NCI-H2196 treated with DMSO at 0.1 percent for 48 hours (cell line): ENCODE measurements around the gene AKAP6.
"Not testable (repeated sequence)": the region's sequence is repeated elsewhere in the genome, so short reads cannot be mapped to it uniquely, and the experiment has no call there.

Source experiments
- DNase-seq: peaks from one replicate; lab custom pipeline; 2025; ENCODE audit not compliant: unreplicated experiment; lab: John Stamatoyannopoulos, UW

The AKAP6 gene

DNA sequence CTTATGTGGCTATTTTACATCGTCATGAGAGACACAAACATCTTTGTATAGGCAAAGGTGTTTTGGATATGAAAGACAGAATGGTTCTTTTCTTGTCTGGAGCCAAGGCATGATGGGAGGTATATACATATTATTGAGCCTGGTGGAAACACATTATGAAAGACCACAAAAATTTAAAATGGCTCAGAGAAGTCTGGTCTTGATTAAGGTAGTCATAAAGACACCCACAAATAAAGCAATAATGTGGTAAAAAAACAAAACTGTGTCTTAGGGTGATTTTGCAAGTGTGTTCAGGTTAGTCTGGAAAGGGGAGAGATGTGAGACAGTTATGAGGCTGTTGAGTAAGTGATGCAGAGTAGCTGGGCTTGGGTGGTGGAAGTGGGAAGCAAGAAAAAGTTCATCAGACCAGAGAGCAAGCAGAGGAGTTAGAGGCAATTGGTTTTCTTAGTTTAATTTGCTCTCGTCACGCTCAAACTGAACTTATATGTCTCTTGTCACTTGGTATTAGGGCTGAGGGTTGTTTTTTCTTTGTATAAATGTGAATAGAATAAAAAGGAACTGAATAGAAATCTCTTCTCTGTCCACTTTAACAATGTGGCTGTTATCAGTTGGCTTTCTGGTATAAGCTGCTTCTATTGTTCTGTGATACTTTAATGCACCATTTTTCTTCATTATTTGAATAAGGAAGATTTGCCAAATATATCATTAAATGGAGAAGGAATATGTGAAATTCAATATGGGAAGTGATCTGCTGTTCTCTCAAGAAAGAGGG is 115.0 kb downstream of the AKAP6 start:
- no peak for DNase-seq

DNA sequence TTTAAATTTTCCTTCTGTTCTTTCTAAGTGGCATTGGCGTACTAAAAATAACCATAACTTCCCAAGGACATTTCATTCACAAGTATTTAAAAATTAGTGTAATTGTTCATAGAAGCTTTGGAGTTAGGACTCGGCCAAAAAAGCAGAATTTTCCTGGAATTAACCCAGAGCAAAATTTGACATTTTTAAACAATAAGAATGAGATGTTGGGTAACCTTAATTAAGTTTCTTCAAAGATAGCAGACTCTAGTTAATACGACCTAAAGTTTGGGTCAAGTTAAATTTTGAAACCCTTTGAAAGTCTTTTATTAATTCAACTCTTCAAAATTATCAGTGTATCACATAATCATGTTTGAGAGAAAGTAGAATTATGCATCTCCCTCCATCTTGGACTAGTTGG is 118.3 kb downstream of the AKAP6 start:
- no peak for DNase-seq

DNA sequence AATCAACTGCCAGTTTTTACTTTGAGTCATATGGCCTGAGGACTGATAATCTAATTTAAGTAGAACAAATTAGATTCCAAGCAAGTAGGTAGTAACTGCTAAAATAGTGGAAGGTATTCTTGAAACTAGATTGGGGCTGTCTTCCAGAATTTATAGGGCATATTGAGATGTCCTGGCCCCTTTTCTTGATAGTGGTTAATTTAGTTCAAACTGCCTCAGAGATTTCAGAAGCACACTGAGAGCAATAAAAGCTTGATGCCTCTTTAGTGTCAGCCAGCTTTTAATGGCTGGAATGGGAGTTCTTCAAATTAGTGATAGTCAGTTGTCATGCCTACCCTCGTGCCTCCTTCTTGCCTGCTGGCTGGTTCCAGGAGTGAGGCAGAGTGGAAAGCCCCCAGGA is 120.5 kb downstream of the AKAP6 start:
- no peak for DNase-seq

DNA sequence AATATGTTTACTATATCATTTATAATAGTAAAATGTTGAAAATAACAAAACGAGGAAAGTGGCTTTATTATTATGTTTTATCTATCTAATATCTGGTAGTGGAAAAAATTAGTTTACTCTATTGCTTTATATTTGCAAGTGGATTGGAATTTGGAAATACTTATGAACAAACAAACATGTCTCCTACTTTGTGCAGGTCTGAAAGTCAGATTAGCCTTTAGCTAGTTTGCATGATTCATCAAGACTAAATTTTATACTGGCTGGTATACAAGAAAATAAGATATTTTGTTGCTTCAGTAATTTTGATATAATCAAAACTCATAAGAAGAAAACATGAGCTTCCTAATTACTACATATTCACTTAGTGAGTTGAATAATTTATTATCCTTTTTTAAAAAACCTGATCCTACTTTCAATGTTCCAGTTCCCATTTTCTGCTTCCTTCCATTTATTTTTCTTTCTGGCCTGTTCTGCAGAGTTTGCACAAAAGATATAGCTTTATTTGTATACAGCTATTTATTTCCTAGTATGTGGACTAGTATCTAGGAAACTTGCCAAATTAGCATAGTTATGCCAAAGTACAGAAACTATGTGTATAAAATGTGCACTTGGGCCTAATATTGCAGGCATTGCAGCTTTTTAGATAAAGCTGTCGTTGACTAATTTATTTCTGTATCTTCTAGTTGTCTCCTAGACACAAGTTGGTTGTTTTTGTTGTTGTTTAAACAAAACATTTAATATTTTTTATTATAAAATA is 122.0 kb downstream of the AKAP6 start:
- DNase-seq: no peak

DNA sequence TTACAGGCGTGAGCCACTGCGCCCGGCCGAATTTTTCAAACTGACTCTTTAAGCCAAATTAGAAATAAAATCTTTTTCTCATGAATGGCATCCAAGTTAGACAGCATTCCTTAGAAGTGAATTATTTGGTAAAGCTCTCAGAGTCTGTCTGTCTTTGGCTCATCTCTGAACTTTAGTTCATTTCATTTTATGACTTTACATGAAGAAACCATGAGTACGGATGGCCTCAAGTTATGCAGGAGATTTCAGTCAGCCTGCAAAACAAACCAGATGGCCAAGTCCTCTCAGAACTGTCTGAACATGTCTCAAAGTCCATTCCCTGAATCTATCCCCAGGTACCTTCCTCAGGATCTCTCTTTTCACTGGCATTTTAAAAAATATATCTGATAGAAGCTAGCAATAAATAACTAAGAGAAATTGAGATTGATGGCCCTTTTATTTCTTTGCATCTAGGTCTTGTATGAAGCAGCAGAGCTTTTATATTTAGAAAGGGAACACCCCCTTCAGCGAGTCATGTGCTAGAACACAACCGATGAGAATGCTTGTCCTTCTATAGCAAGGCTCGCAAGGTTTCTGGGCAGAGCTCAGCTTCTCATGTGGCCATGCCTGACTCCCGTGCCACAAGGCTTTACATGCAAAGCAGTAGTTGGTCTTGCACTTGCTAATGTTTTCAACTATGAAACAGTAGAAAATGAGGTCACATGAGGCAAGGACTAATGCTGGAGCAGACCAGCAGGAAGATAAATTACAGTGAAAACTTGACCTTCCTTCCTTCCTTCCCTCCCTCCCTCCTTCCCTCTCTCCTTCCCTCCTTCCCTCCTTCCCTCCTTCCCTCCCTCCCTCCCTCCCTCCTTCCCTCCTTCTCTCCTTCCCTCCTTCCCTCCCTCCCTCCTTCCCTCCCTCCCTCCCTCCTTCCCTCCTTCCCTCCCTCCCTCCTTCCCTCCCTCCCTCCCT is 125.0 kb downstream of the AKAP6 start:
- DNase-seq: no peak

DNA sequence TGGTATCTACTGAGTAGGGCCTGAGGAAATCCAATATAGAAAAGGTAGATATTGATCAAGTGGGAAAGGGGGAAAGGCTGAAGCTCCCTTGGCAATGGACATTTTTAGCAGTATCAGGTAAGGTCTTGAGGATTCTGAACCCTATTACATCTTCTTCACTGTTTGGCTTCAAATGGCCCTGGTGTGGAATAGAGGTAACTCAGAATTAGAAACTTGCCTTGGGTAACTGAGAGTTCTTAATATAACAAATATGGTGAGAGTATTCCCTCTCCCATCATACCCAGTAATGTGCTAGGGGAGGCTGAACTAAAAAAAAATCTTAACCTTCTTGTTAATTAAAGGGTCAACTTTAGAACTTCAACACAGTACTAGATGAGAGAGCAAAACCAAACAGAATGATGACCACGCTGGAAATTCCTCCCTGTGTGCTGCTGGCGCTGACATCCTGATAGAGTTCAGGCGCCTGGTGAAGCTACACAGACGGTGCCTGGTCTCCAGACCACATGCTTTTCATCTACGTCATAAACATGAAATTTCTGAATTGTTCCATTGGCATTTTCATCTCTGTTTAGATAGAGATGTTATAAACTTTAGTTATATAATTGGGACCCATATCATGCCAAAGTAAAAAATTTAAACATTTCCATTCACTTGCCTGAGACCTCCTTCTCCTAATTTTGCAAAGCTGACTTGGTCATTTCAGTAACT is 128.3 kb downstream of the AKAP6 start:
- DNase-seq: no peak

DNA sequence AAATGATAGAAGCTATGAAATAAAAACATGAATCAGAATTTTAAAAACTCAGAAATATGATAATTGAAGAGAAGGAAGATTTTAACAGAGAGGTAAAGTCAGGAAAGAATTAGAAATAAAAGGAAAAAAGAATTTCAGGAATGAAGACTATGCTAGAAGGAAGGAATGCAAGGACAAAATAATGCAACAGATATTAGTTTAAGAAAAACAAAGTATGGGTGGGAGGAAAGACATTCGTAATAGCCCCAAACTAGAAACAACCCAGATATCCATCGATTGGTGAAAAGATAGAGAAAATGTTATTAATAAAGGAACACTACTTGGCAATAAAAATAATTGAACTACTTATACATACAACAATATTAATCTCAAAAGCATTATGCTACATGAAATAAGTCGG is 129.6 kb downstream of the AKAP6 start:
- DNase-seq: no peak

DNA sequence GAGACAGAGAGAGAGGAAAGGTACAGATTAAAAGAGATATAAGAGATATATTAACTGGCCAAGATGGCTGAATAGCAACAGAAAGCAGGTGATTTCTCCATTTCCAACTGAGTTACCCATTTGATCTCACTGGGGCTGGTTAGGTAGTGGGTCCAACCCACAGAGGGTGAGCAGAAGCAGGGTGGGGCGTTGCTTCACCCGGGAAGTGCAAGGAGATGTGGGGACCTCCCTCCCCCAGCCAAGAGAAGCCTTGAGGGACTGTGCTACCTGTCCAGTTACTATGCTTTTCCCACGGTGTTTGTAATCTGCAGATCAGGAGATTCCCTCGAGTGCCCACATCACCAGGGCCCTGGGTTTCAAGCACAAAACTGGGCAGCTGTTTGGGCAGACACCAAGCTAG is 131.2 kb downstream of the AKAP6 start:
- no peak for DNase-seq

DNA sequence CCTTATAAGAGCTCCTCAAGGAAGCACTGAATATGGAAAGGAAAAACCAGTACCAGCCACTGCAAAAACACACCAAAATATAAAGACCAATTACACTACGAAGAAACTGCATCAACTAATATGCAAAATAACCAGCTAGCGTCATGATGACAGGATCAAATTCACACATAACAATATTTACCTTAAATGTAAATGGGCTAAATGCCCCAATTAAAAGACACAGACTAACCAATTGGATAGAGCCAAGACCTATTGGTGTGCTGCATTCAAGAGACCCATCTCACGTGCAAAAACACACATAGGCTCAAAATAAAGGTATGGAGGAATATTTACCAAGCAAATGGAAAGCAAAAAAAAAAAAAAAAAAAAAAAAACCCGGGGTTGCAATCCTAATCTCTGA is 133.5 kb downstream of the AKAP6 start:
- DNase-seq: not testable (repeated sequence)

DNA sequence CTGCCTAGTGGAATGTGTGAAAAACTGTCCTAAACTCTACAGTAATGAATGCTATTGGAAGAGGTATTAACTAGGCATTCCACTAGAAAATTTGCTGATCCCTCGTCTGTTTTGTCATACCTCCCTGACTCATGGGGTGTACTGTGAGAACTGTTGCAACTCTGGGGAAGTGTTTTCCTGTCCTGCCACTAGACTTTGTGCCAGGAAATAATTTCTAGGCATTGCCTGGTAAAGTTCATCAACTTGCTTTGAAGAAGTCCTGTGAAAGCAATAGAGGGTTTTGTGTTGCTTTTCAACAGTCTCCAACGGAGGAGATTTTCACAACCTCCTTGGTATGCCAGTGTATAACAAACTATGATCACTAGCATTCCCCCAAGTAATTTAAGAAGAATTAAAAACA is 139.9 kb downstream of the AKAP6 start:
- DNase-seq: no peak

DNA sequence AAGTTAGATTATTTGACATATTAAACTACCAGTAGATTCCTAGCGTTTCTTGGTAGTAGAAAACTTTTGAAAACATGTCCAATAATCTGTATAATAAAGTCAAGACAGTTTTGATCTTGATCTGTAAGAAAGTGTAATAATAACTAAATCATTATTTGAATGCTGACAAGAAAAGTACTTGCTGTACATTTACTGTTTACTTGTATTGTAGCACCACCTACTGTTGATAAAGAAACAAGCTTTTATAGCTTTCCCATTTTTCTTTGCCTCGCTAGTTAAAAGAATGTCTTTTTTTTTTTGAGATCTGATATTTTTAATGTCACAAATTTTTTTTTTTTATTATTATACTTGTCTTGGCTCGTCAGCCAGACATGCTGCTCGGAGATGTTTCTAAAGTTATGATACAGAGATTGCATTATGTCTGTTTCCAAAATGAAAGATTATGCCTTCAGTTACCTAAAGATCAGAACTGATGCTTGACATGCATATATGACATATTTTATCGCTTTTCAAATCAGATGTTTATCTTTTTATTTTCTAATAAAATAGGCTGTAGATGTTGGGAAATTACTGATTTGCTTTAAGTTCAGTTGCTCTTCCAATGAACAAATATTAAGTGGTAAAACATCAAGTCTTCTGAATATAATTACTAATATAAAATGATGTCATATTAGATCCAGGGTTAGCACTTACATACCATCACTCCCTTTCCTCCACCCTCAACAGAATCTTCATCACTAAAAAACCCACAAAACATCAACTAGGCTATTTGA is 140.5 kb downstream of the AKAP6 start:
- peak; percentile 26 for DNase-seq

DNA sequence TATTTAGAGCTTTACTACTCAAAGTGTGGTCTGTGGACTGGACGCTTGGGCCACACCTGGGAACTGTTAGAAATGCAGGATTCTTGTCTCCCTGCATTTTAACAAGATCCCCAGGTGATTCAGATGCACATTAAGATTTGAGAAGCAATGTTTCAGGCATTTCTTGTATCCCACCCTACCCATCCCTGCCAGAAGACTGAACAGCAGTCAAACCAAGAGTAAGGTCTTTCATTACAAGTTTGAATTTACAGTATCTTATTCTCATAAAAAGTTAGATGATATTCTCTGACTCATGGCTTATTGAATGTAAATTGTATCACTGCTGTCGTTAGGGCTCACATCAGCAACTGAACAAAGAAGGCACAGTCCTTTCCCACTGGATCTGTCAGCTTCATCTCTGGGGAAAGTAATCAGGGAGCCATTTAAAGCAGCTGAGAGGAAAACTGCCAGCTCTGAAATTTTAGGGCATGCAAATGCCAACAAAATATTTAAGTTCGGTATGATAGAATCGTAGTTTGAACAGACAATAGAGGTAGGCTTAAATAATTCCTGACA is 141.1 kb downstream of the AKAP6 start:
- DNase-seq: no peak

DNA sequence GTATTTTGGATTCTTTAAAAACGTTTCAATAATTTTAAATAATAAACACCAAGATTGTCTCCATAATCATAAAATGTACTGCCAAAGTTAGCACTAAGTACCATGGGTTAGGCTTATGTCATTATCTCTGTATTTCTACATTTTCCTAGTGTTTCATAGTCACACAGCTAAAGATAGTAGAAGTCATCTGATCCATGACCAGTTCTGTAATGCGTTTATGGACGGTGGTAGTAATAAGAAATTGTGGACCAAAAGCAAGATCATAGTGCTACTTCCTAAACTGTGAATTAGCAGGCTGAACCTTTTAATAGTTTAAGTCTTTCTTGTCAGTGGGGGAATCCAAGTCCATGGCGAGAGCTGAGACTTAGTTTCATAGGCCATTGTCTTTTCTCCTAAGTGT is 142.1 kb downstream of the AKAP6 start:
- no peak for DNase-seq

DNA sequence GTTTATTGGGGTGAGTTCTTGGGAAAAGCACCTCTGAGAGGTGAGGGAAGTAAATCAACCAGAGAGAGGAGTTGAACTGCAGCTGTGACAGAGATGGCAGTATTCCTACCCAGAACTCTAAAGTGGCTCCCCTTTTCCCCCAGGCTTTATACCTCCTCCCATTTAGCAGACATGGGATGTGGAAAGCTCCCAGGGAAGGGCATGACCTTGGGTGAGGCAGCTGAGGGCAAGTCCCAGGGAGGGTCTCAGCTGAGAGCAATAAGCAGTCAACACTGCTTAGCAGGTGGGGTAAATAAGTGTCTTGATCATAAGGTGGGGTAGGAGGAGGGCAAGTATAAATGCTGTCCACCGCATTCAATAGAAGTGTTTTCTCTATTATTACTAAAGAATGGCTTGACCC is 143.0 kb downstream of the AKAP6 start:
- DNase-seq: no peak

DNA sequence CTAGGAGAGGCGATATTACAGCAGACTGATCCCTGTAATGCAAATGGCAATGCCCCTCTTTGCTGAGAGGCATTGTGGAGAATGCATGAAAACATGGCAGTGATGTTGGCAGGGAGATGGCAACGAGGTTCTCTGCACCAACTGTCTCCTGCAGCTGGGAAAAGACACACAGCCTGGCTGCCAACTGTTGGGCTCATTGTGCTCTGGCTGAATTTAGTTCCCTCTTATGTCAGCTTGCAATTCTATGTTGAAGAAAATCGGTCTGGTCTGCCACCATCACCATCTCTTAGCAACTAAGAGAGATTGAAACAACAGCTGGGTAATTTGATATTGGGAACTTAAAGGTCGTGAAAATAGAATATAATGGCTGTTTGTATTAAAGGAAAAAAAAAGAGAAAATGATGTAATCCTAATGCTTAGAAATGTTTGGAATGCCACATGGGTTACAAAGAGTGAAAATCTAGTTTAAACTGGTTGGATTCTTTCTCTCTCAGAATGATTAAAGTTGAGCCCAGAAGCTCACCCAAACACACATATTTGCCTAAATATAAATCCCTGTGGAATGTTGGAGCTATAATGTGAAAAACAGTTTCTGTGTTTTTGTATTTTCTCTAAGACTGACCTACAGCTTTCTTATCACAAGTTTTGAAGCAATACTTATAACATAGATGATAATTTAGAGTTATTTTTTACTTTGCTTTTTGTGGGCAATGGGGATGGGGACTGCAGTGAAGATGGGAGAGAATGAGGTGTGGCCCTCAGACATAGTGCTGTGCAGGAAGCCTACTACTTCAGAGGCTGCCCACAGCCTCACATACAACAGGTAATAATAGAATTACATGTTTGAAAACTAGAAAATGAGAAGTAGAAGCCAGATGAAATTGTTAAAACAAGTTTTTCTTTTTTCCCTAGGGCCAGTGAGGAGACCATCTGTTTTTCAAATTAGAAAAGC is 143.7 kb downstream of the AKAP6 start:
- DNase-seq: peak; percentile 64

DNA sequence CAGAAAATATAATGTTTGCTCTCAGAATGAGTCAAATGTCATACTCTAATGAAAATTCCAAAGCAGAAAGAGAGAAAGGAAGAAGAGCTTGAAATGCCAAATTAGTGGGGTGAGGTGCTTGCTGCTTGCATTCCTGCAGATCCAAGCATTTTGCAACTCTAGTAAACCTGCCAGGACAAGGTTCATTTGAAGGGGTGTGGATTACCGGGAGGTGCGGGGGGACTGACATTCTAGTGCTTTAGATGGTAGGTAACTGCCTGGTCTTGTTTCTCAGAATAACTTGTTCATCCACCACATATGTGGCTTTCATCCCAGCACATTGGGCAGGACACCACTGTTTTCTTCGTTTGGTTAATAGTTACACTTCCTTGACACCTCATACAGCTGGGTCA is 144.4 kb downstream of the AKAP6 start:
- peak; percentile 49 for DNase-seq

DNA sequence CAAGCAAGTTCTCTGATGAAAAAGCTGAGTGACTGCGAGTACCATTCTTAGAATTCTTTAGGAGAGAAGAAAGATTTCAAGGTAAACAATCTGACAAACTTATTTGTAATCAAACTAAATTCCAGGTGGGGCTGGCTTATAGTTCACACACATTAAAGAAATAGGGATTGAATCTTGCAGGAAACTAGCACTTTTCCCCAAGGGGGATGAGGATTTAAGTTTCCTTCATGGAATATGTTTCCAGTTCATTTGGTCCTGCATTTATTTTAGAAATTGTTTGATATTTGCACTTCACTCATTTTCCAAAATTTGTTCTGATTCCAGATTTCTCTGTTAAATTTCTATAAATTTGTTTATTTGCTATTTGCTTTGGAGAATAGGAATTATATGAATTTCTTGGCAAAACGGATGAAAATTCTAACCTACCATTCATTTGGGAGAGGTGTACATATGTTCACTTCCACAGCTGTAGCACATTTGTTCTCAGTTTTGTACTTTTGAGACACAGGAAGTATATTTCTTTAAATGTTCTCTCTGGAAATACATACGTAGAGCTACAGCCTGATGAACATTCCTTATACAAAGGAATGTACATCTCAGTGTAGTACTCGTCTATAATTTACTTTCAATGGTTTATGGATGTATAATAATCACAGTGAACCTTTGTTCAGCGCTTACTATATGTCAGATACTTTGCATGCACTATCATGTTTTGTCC is 145.5 kb downstream of the AKAP6 start:
- DNase-seq: no peak

DNA sequence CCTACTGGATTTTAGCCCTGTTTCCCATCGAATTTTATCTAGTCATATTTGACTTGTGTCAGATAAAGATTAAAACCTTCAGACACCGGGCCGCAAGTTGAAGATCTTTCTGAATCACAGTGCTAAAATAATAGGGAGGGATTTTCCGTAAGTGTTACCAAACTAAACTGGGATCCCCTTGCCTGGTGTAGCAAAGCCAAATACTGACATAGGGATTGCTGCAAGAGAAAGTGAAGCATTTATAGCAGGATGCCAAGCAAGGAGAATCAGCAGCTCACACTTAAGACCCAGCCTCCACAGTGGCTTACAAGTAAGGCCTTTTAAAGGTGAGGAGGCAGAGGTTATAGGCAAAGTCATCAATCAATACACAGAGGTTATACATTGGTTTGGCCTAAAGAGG is 147.4 kb downstream of the AKAP6 start:
- no peak for DNase-seq
